GM23338 (cell line): ENCODE measurements around the gene MYH3. TPM values are rescaled to one million over a fixed set of nuclear protein-coding genes. Genes with fewer than 3 reads are reported as not detected.

Experiments
- ATAC-seq: fragments of 200-7000 bp; cut with Tn5 transposase; 3 replicates; pipeline ENCODE4 v1.9.1; 2020
- DNase-seq: peaks from one replicate; pipeline ENCODE4 v3.0.0-alpha.2; 2015; ENCODE audit warnings: low spot score
- H2AFZ ChIP-seq: fragments of 200-600 bp; sonication (generic); 2 replicates; pipeline ENCODE4 v1.8.0; 2016; ENCODE audit warnings: antibody characterized with exemption, mild to moderate bottlenecking, moderate library complexity
- H3F3A ChIP-seq: fragments of 200-600 bp; sonication (generic); replicated peaks from 2 replicates; pipeline ENCODE4 v1.8.0; 2017; ENCODE audit warnings: antibody characterized with exemption, mixed run types, low read depth
- H3K27ac ChIP-seq: fragments of 200-600 bp; sonication (generic); 2 replicates; pipeline ENCODE4 v1.6.1; 2016; ENCODE audit warnings: low read depth
- H3K27me3 ChIP-seq: fragments of 200-600 bp; sonication (generic); 2 replicates; pipeline ENCODE4 v1.8.0; 2016; ENCODE audit warnings: mild to moderate bottlenecking, mixed run types, moderate library complexity; ENCODE audit not compliant: insufficient read depth
- H3K36me3 ChIP-seq: fragments of 200-600 bp; sonication (generic); 2 replicates; pipeline ENCODE4 v1.8.0; 2016; ENCODE audit warnings: mild to moderate bottlenecking; ENCODE audit not compliant: insufficient read depth
- H3K4me1 ChIP-seq: fragments of 200-600 bp; sonication (generic); 2 replicates; pipeline ENCODE4 v1.8.0; 2016; ENCODE audit warnings: mild to moderate bottlenecking, moderate library complexity; ENCODE audit not compliant: insufficient read depth
- H3K4me2 ChIP-seq: fragments of 200-600 bp; sonication (generic); 2 replicates; pipeline ENCODE4 v1.7.1; 2017; ENCODE audit warnings: mixed run types
- H3K4me3 ChIP-seq: fragments of 200-600 bp; sonication (generic); 2 replicates; pipeline ENCODE4 v1.6.1; 2016; ENCODE audit warnings: mixed run types
- H3K79me2 ChIP-seq: fragments of 200-600 bp; sonication (generic); replicated peaks from 2 replicates; pipeline ENCODE4 v1.8.0; 2017; ENCODE audit warnings: mild to moderate bottlenecking; ENCODE audit not compliant: insufficient read depth
- H3K9me2 ChIP-seq: fragments of 200-600 bp; sonication (generic); 2 replicates; pipeline ENCODE4 v1.8.0; 2017; ENCODE audit not compliant: insufficient read depth
- H4K20me1 ChIP-seq: fragments of 200-600 bp; sonication (generic); replicated peaks from 2 replicates; pipeline ENCODE4 v1.8.0; 2017; ENCODE audit warnings: mild to moderate bottlenecking; ENCODE audit not compliant: insufficient read depth
- H3K27ac Mint-ChIP-seq: 2 replicates; pipeline ENCODE4 v1.8.0; 2020; ENCODE audit warnings: inconsistent platforms, mild to moderate bottlenecking, moderate library complexity, mixed read lengths
- H3K27me3 Mint-ChIP-seq: 3 replicates; pipeline ENCODE4 v1.8.0; 2022; ENCODE audit warnings: low read depth, mild to moderate bottlenecking, moderate library complexity, mixed read lengths, inconsistent platforms; ENCODE audit not compliant: insufficient read depth, poor library complexity
- H3K36me3 Mint-ChIP-seq: 3 replicates; pipeline ENCODE4 v1.8.0; 2021; ENCODE audit warnings: low read depth, mild to moderate bottlenecking, inconsistent platforms, moderate library complexity, mixed read lengths
- H3K4me1 Mint-ChIP-seq: 3 replicates; pipeline ENCODE4 v1.8.0; 2020; ENCODE audit warnings: mild to moderate bottlenecking, inconsistent platforms, mixed read lengths
- H3K4me3 Mint-ChIP-seq: 3 replicates; pipeline ENCODE4 v1.8.0; 2021; ENCODE audit warnings: moderate library complexity, mild to moderate bottlenecking, inconsistent platforms, mixed read lengths
- H3K9me3 Mint-ChIP-seq: 3 replicates; pipeline ENCODE4 v1.8.0; 2020; ENCODE audit warnings: moderate library complexity, mild to moderate bottlenecking, inconsistent platforms, mixed read lengths
- CTCF ChIP-seq, 2 experiments: fragments of 200-600 bp in 1 of 2; sonication (generic) in 1 of 2; conservative IDR thresholded peaks; 2 replicates each; pipeline versions ENCODE4 v1.5.1 to v1.6.1; 2016 to 2017; ENCODE audit warnings: antibody characterized with exemption in 2 of 2, low read depth in 2 of 2, mild to moderate bottlenecking in 2 of 2, moderate library complexity in 1 of 2
- EZH2 ChIP-seq: fragments of 200-600 bp; sonication (generic); IDR thresholded peaks from one replicate; pipeline ENCODE4 v1.8.0; 2017; ENCODE audit warnings: antibody characterized with exemption, mild to moderate bottlenecking, low read depth; ENCODE audit not compliant: unreplicated experiment
- JUNB ChIP-seq: IDR thresholded peaks from one replicate; pipeline ENCODE4 v1.6.1; 2016; ENCODE audit warnings: antibody characterized with exemption; ENCODE audit not compliant: unreplicated experiment
- NANOG ChIP-seq: IDR thresholded peaks from 2 replicates; pipeline ENCODE4 v1.6.1; 2016; ENCODE audit warnings: antibody characterized with exemption, borderline replicate concordance
- ZNF114 ChIP-seq: fragments of 250-450 bp; sonication (Bioruptor Pico); IDR thresholded peaks from 2 replicates; pipeline ENCODE4 v1.5.0; 2020; ENCODE audit warnings: mild to moderate bottlenecking, moderate library complexity
- ZNF462 ChIP-seq: fragments of 250-450 bp; sonication (Bioruptor Pico); IDR thresholded peaks from 2 replicates; pipeline ENCODE4 v1.5.0; 2020; ENCODE audit warnings: mild to moderate bottlenecking, moderate library complexity
- polyA plus RNA-seq: library from polyadenylated mRNA; unstranded; fragments of >200 nt; fragmentation: Nextera tagmentation; extraction: Ambion mirVana; gene quantifications from 2 replicates; pipeline ENCODE4 v1.2.1, GENCODE V29; 2016
- total RNA-seq: library from RNA; depleted of rRNA; stranded (reverse); fragments of >200 nt; shearing (Covaris generic); gene quantifications from 2 replicates; pipeline ENCODE4 v1.2.3, GENCODE V29; 2014

The MYH3 gene
- total and polyA plus RNA-seq, 2 experiments from 2014 or later: 0.84 to 1.8 TPM

- ATAC-seq (no peak), DNase-seq (no peak)
- Histone ChIP-seq H3F3A (no peaks in the 10 kb centered on the region), H3K4me1 (no peaks in the 10 kb centered on the region), H3K4me3 (no peak overlapping the region), H2AFZ (no peak overlapping the region), H3K27me3 (no peaks in the 10 kb centered on the region), H4K20me1 (peaks cover 19% of the 10 kb centered on the region), H3K27ac (no peak overlapping the region), H3K36me3 (peaks cover 50% of the 10 kb centered on the region), H3K4me2 (no peak overlapping the region), H3K9me2 (no peaks in the 10 kb centered on the region), H3K79me2 (peaks cover 4% of the 10 kb centered on the region; the same call in 1 of the 2 replicates)
- H3K9me3 Mint-ChIP-seq: no peaks in the 10 kb centered on the region
- H3K27me3 Mint-ChIP-seq: peaks cover under 1% of the 10 kb centered on the region
- TF ChIP-seq ZNF462 (CRISPR knock-in tag): no peak
- no peak for TF ChIP-seq EZH2
- TF ChIP-seq NANOG: no peak
- TF ChIP-seq CTCF (conservative IDR thresholded peaks at IDR 0.05; ENCODE audit: low read depth in 2 of 2): no peak
- no peak for TF ChIP-seq JUNB
- no peak for TF ChIP-seq ZNF114 (CRISPR knock-in tag)
- H3K4me1 Mint-ChIP-seq: no peaks in the 10 kb centered on the region
- H3K27ac Mint-ChIP-seq: no peak overlapping the region
- no peak overlapping the region for H3K4me3 Mint-ChIP-seq
- H3K36me3 Mint-ChIP-seq: peaks cover 91% of the 10 kb centered on the region
Measured at GRCh38 chr17:10681866-10682446, 24.8 kb upstream of the MYH3 start.
